Measurements from ENCODE around the gene MREG.
"Not testable (repeated sequence)": the region's sequence is repeated elsewhere in the genome, so short reads cannot be mapped to it uniquely, and the experiment has no call there.

The MREG gene

GRCh38 chr2:216021768-216022565 lies 8.6 kb upstream of the MREG start:
- H3K27ac ChIP-seq (ENCODE audit: insufficient read depth, low read depth, low read length, poor library complexity, severe bottlenecking) = no peak overlapping the region
- no peaks in the 10 kb centered on the region for H3K9me3 ChIP-seq (ENCODE audit: control insufficient read depth, low read length)
- no peaks in the 10 kb centered on the region for H3K27me3 ChIP-seq (ENCODE audit: control insufficient read depth, insufficient read depth, low read length, poor library complexity, severe bottlenecking)
- H3K36me3 ChIP-seq (ENCODE audit: control insufficient read depth, insufficient read depth, low read length) = no peaks in the 10 kb centered on the region
- H3K4me1 ChIP-seq (ENCODE audit: control insufficient read depth, insufficient read depth, low read length) = no peaks in the 10 kb centered on the region
- WGBS, 2 experiments = 92 to 96% methylated on average over 7 of the region's 7 CpGs
- no peak overlapping the region for H3K4me3 ChIP-seq (ENCODE audit: insufficient read depth, low read depth, low read length)

DNA sequence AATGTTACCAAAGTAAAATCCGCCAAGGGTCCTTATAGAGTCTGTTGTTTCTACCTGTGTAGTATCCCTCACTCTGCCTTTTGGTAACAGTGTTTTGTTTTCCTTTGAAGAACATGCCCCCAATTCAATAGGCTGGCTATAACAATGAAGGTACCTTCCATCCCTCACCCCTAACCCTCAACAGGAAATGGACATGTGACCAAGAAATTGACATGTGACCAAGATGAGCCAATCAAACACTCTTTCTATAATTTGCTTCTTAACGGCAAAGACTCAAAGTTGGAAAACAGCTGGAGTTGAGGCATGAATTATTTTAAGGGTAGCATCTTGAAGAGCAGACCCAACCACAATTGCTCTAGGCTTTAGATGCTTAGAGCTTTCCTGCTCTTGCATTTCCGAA lies 5.4 kb upstream of the MREG start:
- Histone ChIP-seq H3K9me3 (ENCODE audit: control insufficient read depth, low read length) (no peaks in the 10 kb centered on the region), H3K36me3 (ENCODE audit: control insufficient read depth, insufficient read depth, low read length) (no peaks in the 10 kb centered on the region), H3K27ac (ENCODE audit: insufficient read depth, low read depth, low read length, poor library complexity, severe bottlenecking) (no peak overlapping the region), H3K4me1 (ENCODE audit: control insufficient read depth, insufficient read depth, low read length) (no peaks in the 10 kb centered on the region), H3K27me3 (ENCODE audit: control insufficient read depth, insufficient read depth, low read length, poor library complexity, severe bottlenecking) (no peaks in the 10 kb centered on the region), H3K4me3 (ENCODE audit: insufficient read depth, low read depth, low read length) (no peak overlapping the region)
- WGBS, 2 experiments = 96 to 97% methylated on average over 3 of the region's 3 CpGs

- 79 to 86% methylated on average over 4 of the region's 4 CpGs for WGBS, 2 experiments
Measured at GRCh38 chr2:216017365-216017764, 4.0 kb upstream of the MREG start.

GRCh38 chr2:216016581-216016980 lies 3.2 kb upstream of the MREG start:
- H3K4me3 ChIP-seq (ENCODE audit: insufficient read depth, low read depth, low read length) = no peak overlapping the region
- H3K27ac ChIP-seq (ENCODE audit: insufficient read depth, low read depth, low read length, poor library complexity, severe bottlenecking) = no peak overlapping the region
- H3K4me1 ChIP-seq (ENCODE audit: control insufficient read depth, insufficient read depth, low read length) = no peaks in the 10 kb centered on the region
- no peaks in the 10 kb centered on the region for H3K36me3 ChIP-seq (ENCODE audit: control insufficient read depth, insufficient read depth, low read length)
- H3K9me3 ChIP-seq (ENCODE audit: control insufficient read depth, low read length) = no peaks in the 10 kb centered on the region
- H3K27me3 ChIP-seq (ENCODE audit: control insufficient read depth, insufficient read depth, low read length, poor library complexity, severe bottlenecking) = no peaks in the 10 kb centered on the region
- 100% methylated on average over 1 of the region's 1 CpG for WGBS, 2 experiments

More at GRCh38 chr2:216017365-216017764, 4.0 kb upstream of the MREG start:
- Histone ChIP-seq H3K4me3 (ENCODE audit: insufficient read depth, low read depth, low read length) (no peak overlapping the region), H3K9me3 (ENCODE audit: control insufficient read depth, low read length) (no peaks in the 10 kb centered on the region), H3K4me1 (ENCODE audit: control insufficient read depth, insufficient read depth, low read length) (no peaks in the 10 kb centered on the region), H3K27ac (ENCODE audit: insufficient read depth, low read depth, low read length, poor library complexity, severe bottlenecking) (no peak overlapping the region), H3K27me3 (ENCODE audit: control insufficient read depth, insufficient read depth, low read length, poor library complexity, severe bottlenecking) (no peaks in the 10 kb centered on the region), H3K36me3 (ENCODE audit: control insufficient read depth, insufficient read depth, low read length) (no peaks in the 10 kb centered on the region)

GRCh38 chr2:216015722-216016464 lies 2.5 kb upstream of the MREG start:
- no peak overlapping the region for H3K27ac ChIP-seq (ENCODE audit: insufficient read depth, low read depth, low read length, poor library complexity, severe bottlenecking)
- H3K27me3 ChIP-seq (ENCODE audit: control insufficient read depth, insufficient read depth, low read length, poor library complexity, severe bottlenecking) = no peaks in the 10 kb centered on the region
- H3K4me1 ChIP-seq (ENCODE audit: control insufficient read depth, insufficient read depth, low read length) = no peaks in the 10 kb centered on the region
- WGBS, 2 experiments = 94 to 97% methylated on average over 5 of the region's 5 CpGs
- H3K4me3 ChIP-seq (ENCODE audit: insufficient read depth, low read depth, low read length) = no peak overlapping the region
- no peaks in the 10 kb centered on the region for H3K36me3 ChIP-seq (ENCODE audit: control insufficient read depth, insufficient read depth, low read length)
- H3K9me3 ChIP-seq (ENCODE audit: control insufficient read depth, low read length) = no peaks in the 10 kb centered on the region

DNA sequence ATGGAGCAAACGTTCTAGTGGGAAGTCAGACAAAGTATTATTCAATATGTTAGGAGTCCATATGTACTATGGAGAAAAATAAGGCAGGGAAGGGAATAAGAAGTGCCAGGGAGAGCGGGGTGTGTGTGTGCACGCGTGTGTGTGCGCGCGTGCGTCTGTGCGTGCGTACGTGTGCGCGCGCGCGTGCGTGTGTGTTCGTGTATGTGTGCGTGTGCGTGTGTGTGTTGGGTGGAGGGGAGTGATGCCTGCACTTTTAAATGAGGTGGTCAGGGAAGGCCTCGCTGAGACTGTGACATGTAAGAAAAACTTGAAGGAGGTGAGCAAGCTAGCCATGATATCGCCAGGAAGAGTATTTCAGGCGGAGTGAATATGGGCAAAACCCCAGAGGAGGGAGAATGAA lies 1.6 kb upstream of the MREG start:
- Histone ChIP-seq H3K9me3 (ENCODE audit: control insufficient read depth, low read length) (no peaks in the 10 kb centered on the region), H3K4me1 (ENCODE audit: control insufficient read depth, insufficient read depth, low read length) (no peaks in the 10 kb centered on the region), H3K27ac (ENCODE audit: insufficient read depth, low read depth, low read length, poor library complexity, severe bottlenecking) (no peak overlapping the region), H3K4me3 (ENCODE audit: insufficient read depth, low read depth, low read length) (no peak overlapping the region), H3K27me3 (ENCODE audit: control insufficient read depth, insufficient read depth, low read length, poor library complexity, severe bottlenecking) (no peaks in the 10 kb centered on the region), H3K36me3 (ENCODE audit: control insufficient read depth, insufficient read depth, low read length) (no peaks in the 10 kb centered on the region)
- 92 to 96% methylated on average over 23 of the region's 23 CpGs for WGBS, 2 experiments

GRCh38 chr2:216014006-216014405 lies 655 bp upstream of the MREG start:
- no peak overlapping the region for H3K27ac ChIP-seq (ENCODE audit: insufficient read depth, low read depth, low read length, poor library complexity, severe bottlenecking)
- H3K36me3 ChIP-seq (ENCODE audit: control insufficient read depth, insufficient read depth, low read length) = no peaks in the 10 kb centered on the region
- no peaks in the 10 kb centered on the region for H3K27me3 ChIP-seq (ENCODE audit: control insufficient read depth, insufficient read depth, low read length, poor library complexity, severe bottlenecking)
- no peaks in the 10 kb centered on the region for H3K4me1 ChIP-seq (ENCODE audit: control insufficient read depth, insufficient read depth, low read length)
- 94 to 95% methylated on average over 8 of the region's 8 CpGs for WGBS, 2 experiments
- no peaks in the 10 kb centered on the region for H3K9me3 ChIP-seq (ENCODE audit: control insufficient read depth, low read length)
- no peak overlapping the region for H3K4me3 ChIP-seq (ENCODE audit: insufficient read depth, low read depth, low read length)

GRCh38 chr2:216012830-216013079 lies 596 bp downstream of the MREG start:
- Histone ChIP-seq H3K4me1 (ENCODE audit: control insufficient read depth, insufficient read depth, low read length) (no peaks in the 10 kb centered on the region), H3K36me3 (ENCODE audit: control insufficient read depth, insufficient read depth, low read length) (no peaks in the 10 kb centered on the region), H3K27me3 (ENCODE audit: control insufficient read depth, insufficient read depth, low read length, poor library complexity, severe bottlenecking) (no peaks in the 10 kb centered on the region), H3K4me3 (ENCODE audit: insufficient read depth, low read depth, low read length) (peak overlapping the region; percentile 86), H3K9me3 (ENCODE audit: control insufficient read depth, low read length) (no peaks in the 10 kb centered on the region), H3K27ac (ENCODE audit: insufficient read depth, low read depth, low read length, poor library complexity, severe bottlenecking) (no peak overlapping the region)
- WGBS, 2 experiments = 3 to 7% methylated on average over 6 of the region's 6 CpGs

GRCh38 chr2:216012133-216012829 lies 1.1 kb downstream of the MREG start:
- Histone ChIP-seq H3K36me3 (ENCODE audit: control insufficient read depth, insufficient read depth, low read length) (no peaks in the 10 kb centered on the region), H3K4me1 (ENCODE audit: control insufficient read depth, insufficient read depth, low read length) (no peaks in the 10 kb centered on the region), H3K27ac (ENCODE audit: insufficient read depth, low read depth, low read length, poor library complexity, severe bottlenecking) (no peak overlapping the region), H3K27me3 (ENCODE audit: control insufficient read depth, insufficient read depth, low read length, poor library complexity, severe bottlenecking) (no peaks in the 10 kb centered on the region), H3K4me3 (ENCODE audit: insufficient read depth, low read depth, low read length) (peak overlapping the region; percentile 86), H3K9me3 (ENCODE audit: control insufficient read depth, low read length) (no peaks in the 10 kb centered on the region)
- WGBS, 2 experiments = 56 to 76% methylated on average over 4 to 6 of the region's 6 CpGs

DNA sequence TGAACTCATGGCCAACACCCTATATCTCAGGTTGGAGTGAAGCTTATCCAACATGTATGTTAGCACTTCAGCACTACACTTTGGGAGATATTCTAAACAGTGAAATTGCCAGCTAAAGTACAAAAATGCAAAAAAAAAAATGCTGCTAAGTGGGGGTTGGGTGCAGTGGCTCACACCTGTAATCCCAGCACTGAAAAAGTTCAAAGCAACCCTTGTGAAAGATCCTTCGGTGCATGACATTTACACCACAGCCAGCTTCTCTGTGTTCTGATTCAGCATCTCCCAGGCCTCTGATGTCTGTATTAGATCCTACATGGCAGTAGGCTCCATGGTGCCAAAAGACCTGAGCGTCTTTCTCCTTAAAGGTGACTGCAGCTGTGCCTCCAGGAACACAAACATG lies 4.1 kb downstream of the MREG start:
- WGBS, 2 experiments = 91 to 96% methylated on average over 2 of the region's 2 CpGs
- not testable (repeated sequence) for H3K9me3 ChIP-seq (ENCODE audit: control insufficient read depth, low read length); H3K27me3 ChIP-seq (ENCODE audit: control insufficient read depth, insufficient read depth, low read length, poor library complexity, severe bottlenecking); H3K27ac ChIP-seq (ENCODE audit: insufficient read depth, low read depth, low read length, poor library complexity, severe bottlenecking); H3K4me3 ChIP-seq (ENCODE audit: insufficient read depth, low read depth, low read length); H3K36me3 ChIP-seq (ENCODE audit: control insufficient read depth, insufficient read depth, low read length); H3K4me1 ChIP-seq (ENCODE audit: control insufficient read depth, insufficient read depth, low read length)
